Thyroid gland (tissue), 4 donors: ENCODE results near the gene KCNQ1. TPM values are rescaled to one million over a fixed set of nuclear protein-coding genes. Genes with fewer than 3 reads are reported as not detected.

Source experiments
- DNase-seq, 2 donors: peaks; one replicate each; pipeline ENCODE4 v3.0.0-alpha.2; 2019
- H3K27ac ChIP-seq, 3 donors: fragments of 200-600 bp; sonication (generic); 1 replicate in 2 of 3; 2 replicates in 1 of 3; pipeline ENCODE4 v1.5.1; 2016 to 2019; ENCODE audit warnings: mild to moderate bottlenecking in 1 of 3, moderate library complexity in 1 of 3
- H3K27me3 ChIP-seq: fragments of 200-600 bp; sonication (generic); one replicate; pipeline ENCODE4 v1.5.1; 2019
- H3K36me3 ChIP-seq, 2 donors: fragments of 200-600 bp; sonication (generic); one replicate each; pipeline ENCODE4 v1.5.1; 2016 to 2019
- H3K4me1 ChIP-seq, 2 donors: fragments of 200-600 bp; sonication (generic); one replicate each; pipeline ENCODE4 v1.5.1; 2017 to 2019
- H3K4me3 ChIP-seq, 3 donors: fragments of 200-600 bp; sonication (generic); replicated peaks in 1 of 3; 1 replicate in 2 of 3; 2 replicates in 1 of 3; pipeline ENCODE4 v1.5.1; 2016; ENCODE audit warnings: mild to moderate bottlenecking in 1 of 3
- H3K9me3 ChIP-seq: fragments of 200-600 bp; sonication (generic); one replicate; pipeline ENCODE4 v1.5.1; 2017
- POLR2A ChIP-seq, 2 donors: fragments of 450-650 bp; IDR thresholded peaks; one replicate each; pipeline ENCODE4 v1.6.1; 2017; ENCODE audit warnings: antibody characterized with exemption in 2 of 2, mild to moderate bottlenecking in 2 of 2, moderate library complexity in 1 of 2
- WGBS, 2 donors: methylation state at CpG; one replicate each; pipeline ENCODE4 v1.1.5; 2017; 5-methylcytosine and 5-hydroxymethylcytosine counted together
- intact Hi-C: fragments of 100-400 bp; cut with DNase I; formaldehyde crosslinking; loops from one replicate; pipeline ENCODE4 v1.15.1; 2023
- total RNA-seq, 4 donors: library from RNA; depleted of rRNA; stranded (reverse); fragments of >200 nt; gene quantifications; one replicate each; pipeline ENCODE4 v1.2.3, GENCODE V29; 2016
- TF ChIP-seq, protein P1 (sequence below), 6 experiments: fragments of 200-600 bp in 3 of 6; fragments of 450-650 bp in 3 of 6; sonication (generic) in 3 of 6; IDR thresholded peaks; one replicate each; pipeline ENCODE4 v1.5.1; 2016 to 2019; ENCODE audit warnings: antibody characterized with exemption in 6 of 6, mild to moderate bottlenecking in 2 of 6, inconsistent platforms in 1 of 6, moderate library complexity in 1 of 6

KCNQ1 gene
- total RNA-seq, 4 donors from 2014 or later = 51.3 to 103 (median 97.8) TPM

DNA sequence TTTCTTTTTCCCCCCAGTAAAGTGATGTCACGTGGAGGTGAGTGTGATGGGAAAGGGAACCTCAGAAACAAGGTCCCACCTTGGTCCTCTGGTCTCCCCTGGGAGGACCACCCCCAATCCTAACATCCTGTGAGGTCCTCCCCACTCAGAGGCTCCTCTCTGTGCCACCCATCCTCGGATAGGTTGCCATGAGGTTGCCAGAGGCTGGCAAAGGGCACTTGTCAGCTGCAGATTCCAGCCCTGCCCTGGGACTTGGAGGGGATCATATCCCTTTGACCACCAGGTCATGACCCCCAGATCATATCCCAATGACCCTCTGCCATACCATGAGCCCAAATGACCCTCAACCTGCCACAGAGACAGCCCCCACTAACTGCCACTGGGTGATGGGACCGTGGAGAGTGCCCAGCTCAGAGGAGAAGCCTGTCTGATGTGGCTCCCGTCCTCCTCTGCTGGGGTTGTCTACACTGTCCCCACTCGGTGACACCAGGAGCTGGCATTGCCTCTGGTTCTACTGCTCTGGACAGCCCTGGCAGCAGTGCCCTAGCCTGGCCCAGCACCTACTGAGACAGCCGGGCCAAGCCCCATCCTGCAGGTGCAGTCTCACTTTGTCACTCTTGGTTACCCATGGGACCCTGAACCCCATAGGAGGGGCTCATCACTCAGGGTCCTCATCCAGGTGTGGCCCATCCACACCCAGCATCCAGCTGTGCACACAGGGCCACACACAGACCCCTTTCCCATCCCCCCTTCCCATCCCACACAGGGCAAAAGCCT, 345.2 kb downstream of the KCNQ1 start:
- TF ChIP-seq, protein P1, sequence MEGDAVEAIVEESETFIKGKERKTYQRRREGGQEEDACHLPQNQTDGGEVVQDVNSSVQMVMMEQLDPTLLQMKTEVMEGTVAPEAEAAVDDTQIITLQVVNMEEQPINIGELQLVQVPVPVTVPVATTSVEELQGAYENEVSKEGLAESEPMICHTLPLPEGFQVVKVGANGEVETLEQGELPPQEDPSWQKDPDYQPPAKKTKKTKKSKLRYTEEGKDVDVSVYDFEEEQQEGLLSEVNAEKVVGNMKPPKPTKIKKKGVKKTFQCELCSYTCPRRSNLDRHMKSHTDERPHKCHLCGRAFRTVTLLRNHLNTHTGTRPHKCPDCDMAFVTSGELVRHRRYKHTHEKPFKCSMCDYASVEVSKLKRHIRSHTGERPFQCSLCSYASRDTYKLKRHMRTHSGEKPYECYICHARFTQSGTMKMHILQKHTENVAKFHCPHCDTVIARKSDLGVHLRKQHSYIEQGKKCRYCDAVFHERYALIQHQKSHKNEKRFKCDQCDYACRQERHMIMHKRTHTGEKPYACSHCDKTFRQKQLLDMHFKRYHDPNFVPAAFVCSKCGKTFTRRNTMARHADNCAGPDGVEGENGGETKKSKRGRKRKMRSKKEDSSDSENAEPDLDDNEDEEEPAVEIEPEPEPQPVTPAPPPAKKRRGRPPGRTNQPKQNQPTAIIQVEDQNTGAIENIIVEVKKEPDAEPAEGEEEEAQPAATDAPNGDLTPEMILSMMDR (IDR thresholded peaks at IDR 0.05) = no peak
- no peak for TF ChIP-seq POLR2A (IDR thresholded peaks at IDR 0.05)
- peak; percentile 1 to 4 for DNase-seq
- intact Hi-C loops = no loop called here

DNA sequence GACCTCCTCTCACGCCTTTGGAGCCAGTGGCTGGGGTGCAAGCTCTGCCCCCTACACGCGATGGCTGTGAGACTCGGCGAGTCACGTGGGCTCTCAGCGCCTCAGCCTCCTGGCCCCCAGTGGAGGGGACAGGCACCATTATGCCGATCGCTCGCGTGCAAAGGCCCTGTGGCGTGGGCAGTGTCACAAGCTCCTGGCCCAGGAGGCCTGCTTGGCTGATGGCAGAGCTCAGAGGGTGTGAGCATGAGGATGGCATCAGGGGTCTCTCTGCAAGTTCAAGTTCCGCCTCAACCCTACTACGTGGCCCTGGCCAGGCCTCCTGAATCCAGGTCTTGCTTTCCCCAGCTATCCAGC, 345.7 kb downstream of the KCNQ1 start:
- Histone ChIP-seq H3K36me3 (no peaks in the 10 kb centered on the region), H3K9me3 (no peaks in the 10 kb centered on the region), H3K4me1 (peaks cover 12 to 27% of the 10 kb centered on the region in 2 donors), H3K27me3 (no peaks in the 10 kb centered on the region), H3K4me3 (no peak overlapping the region), H3K27ac (no peak overlapping the region)
- intact Hi-C loops = no loop called here
- peak; percentile 0 to 2 for DNase-seq
- TF ChIP-seq POLR2A (IDR thresholded peaks at IDR 0.05) = no peak
- TF ChIP-seq, protein P1 (IDR thresholded peaks at IDR 0.05) = no peak
- WGBS, 2 donors = 98% methylated on average over 14 of the region's 14 CpGs

More for the DNA sequence above, 345.2 kb downstream of the KCNQ1 start:
- Histone ChIP-seq H3K9me3 (no peaks in the 10 kb centered on the region), H3K27me3 (no peaks in the 10 kb centered on the region), H3K36me3 (no peaks in the 10 kb centered on the region), H3K4me3 (no peak overlapping the region), H3K27ac (no peak overlapping the region), H3K4me1 (peaks cover 12 to 27% of the 10 kb centered on the region in 2 donors)
- 95 to 99% methylated on average over 5 to 6 of the region's 6 CpGs for WGBS, 2 donors

DNA sequence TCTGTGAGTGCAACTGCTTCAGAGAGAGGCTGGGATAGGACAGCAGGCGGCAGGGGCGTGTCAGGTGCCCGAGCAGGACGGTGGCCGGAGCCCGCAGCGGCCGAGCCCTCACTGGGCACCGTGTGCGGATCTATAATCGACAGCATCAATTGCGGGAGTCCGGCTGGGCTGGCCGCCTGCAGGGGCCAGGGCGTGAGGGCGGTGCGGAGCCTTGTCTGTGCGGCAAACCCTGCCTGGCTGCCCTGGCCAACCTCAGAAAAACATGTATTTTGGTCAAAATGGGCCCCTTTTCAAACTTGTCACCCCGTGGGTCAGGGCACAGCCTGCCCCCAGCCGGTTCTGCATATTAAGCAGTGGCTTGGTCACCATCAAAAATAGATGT, 346.3 kb downstream of the KCNQ1 start:
- intact Hi-C loops = no loop called here
- Histone ChIP-seq H3K27ac (peak overlapping the region in 1 of 3 donors; percentile 67), H3K27me3 (no peaks in the 10 kb centered on the region), H3K4me1 (peaks cover 12 to 27% of the 10 kb centered on the region in 2 donors), H3K36me3 (no peaks in the 10 kb centered on the region), H3K4me3 (peak overlapping the region; percentile 1 to 46 (median 19)), H3K9me3 (no peaks in the 10 kb centered on the region)
- no peak for TF ChIP-seq POLR2A (IDR thresholded peaks at IDR 0.05)
- TF ChIP-seq, protein P1 (IDR thresholded peaks at IDR 0.05) = no peak
- 81 to 91% methylated on average over 13 to 18 of the region's 20 CpGs for WGBS, 2 donors
- DNase-seq = peak in 1 of 2 donors; percentile 12

DNA sequence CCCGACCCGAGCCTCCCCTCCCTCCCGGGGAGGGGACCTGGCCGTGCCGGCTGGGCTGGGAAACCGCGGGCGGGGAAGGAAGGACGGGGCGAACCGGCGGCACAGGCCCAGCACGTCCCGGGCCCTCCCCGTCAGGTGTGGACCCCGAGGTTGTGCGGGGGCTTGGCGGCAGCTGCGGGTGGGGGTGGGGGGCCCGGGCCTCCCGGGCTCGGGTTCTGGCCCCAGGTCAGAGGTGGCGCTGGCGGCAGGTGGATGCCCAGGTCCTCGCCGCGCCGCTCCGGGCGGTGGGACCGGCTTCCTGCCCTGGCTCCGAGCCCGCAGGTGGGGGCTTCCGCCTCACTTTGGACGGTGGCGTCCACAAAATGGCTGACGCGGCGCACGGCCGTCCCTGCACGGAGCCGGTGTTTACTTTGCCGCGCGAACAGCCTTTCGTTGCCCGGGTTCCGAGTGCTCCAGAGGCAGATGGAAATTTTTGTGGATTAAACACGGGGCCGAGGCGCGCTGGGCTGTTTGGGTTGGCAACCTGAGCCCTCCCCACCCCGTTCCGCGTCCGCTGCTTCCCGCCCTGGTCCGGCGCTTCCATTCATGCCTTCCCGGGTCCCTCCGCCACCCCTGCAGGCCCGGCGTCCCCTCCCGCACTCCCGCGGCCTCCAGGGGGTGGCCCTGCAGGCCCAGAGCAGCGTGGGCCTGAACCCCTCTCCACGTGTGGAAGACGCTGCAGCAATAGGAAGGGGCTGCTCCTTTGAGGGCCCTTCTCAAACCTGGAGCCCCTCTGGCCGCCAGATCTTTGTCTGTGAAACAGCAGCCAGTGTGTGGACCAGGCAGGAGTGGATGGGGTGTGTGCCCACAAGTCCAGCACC, 346.9 kb downstream of the KCNQ1 start:
- H3K36me3 ChIP-seq = no peaks in the 10 kb centered on the region
- peak; percentile 42 to 52 for DNase-seq
- H3K9me3 ChIP-seq = no peaks in the 10 kb centered on the region
- H3K27me3 ChIP-seq = no peaks in the 10 kb centered on the region
- intact Hi-C loops = no loop called here
- TF ChIP-seq, protein P1 (IDR thresholded peaks at IDR 0.05) = no peak
- peak in 1 of 2 donors; percentile 44 for TF ChIP-seq POLR2A (IDR thresholded peaks at IDR 0.05)
- peak overlapping the region; percentile 1 to 46 (median 19) for H3K4me3 ChIP-seq
- peaks cover 12 to 27% of the 10 kb centered on the region in 2 donors for H3K4me1 ChIP-seq
- WGBS, 2 donors = 10 to 31% methylated on average over 2 to 10 of the region's 71 CpGs
- peak overlapping the region; percentile 50 to 67 (median 56) for H3K27ac ChIP-seq
